HepG2 (cell line): ENCODE data around the gene FNBP1L. TPM values are rescaled to one million over a fixed set of nuclear protein-coding genes. Genes with fewer than 3 reads are reported as not detected.

Experiments used
- ATAC-seq: fragments of 200-7000 bp; cut with Tn5 transposase; 3 replicates; pipeline ENCODE4 v1.9.1; 2020; ENCODE audit warnings: mild to moderate bottlenecking, moderate library complexity
- BruUV-seq: library from RNA; stranded (reverse); fragments of 400-500 nt; replicated peaks from 2 replicates; lab custom pipeline; 2021; lab: Mats Ljungman, UMichigan
- CTCF ChIA-PET: fragments of 300-600 bp; formaldehyde crosslinking; extraction: SDS; loops from one replicate; lab custom pipeline; 2021; ENCODE audit warnings: low total read pairs, inconsistent platforms, low intra/inter-chr PET ratio; lab: Yijun Ruan, JAX
- POLR2A ChIA-PET: fragments of 350-600 bp; sonication (Branson Sonifier 250); formaldehyde crosslinking; loops from one replicate; lab custom pipeline; 2020; ENCODE audit warnings: antibody characterized with exemption, inconsistent platforms; lab: Yijun Ruan, JAX
- DNase-seq: peaks from one replicate; pipeline ENCODE4 v3.0.0-alpha.2; 2015; ENCODE audit warnings: low spot score
- FAIRE-seq: peaks from 3 replicates; lab custom pipeline; 2011; peaks lifted over from hg19 to GRCh38; lab: Jason Lieb, UNC
- H2AFZ ChIP-seq: one replicate; pipeline ENCODE4 v1.6.1; 2011; ENCODE audit warnings: low read length, inconsistent platforms
- H3K27ac ChIP-seq: fragments of 300-600 bp; 3 replicates; pipeline ENCODE4 v1.8.0; 2011; ENCODE audit warnings: mixed run types, mild to moderate bottlenecking, mixed read lengths, low read length, inconsistent platforms; ENCODE audit not compliant: insufficient read depth; ENCODE audit errors: extremely low read length
- H3K27me3 ChIP-seq, 2 experiments: fragments of 200-600 bp in 1 of 2; 2 replicates in 1 of 2; 3 replicates in 1 of 2; pipeline versions ENCODE4 v1.6.0 to v1.8.0; 2011; ENCODE audit warnings: low read length in 2 of 2, mild to moderate bottlenecking in 2 of 2, moderate library complexity in 2 of 2, inconsistent platforms in 1 of 2; ENCODE audit not compliant: insufficient read depth in 2 of 2, control insufficient read depth in 1 of 2
- H3K36me3 ChIP-seq, 2 experiments: fragments of 200-600 bp in 1 of 2; replicated peaks in 1 of 2; 2 replicates in 1 of 2; 3 replicates in 1 of 2; pipeline versions ENCODE4 v1.5.1 to v1.8.0; 2011; ENCODE audit warnings: low read length in 2 of 2, inconsistent platforms in 1 of 2; ENCODE audit not compliant: insufficient read depth in 2 of 2, control insufficient read depth in 1 of 2
- H3K4me1 ChIP-seq: 2 replicates; pipeline ENCODE4 v1.5.1; 2012; ENCODE audit warnings: low read length, inconsistent platforms; ENCODE audit not compliant: insufficient read depth
- H3K4me2 ChIP-seq: 2 replicates; pipeline ENCODE4 v1.6.0; 2011; ENCODE audit warnings: low read depth, low read length, inconsistent platforms
- H3K4me3 ChIP-seq, 3 experiments: fragments of 200-600 bp in 1 of 3; sonication (generic), shearing (Covaris generic) in 1 of 3; replicated peaks in 1 of 3; 2 replicates each; pipeline ENCODE4 v1.5.1; 2011 to 2016; ENCODE audit warnings: low read length in 3 of 3, inconsistent platforms in 2 of 3, low read depth in 2 of 3, mild to moderate bottlenecking in 2 of 3, control low read depth in 1 of 3, mixed read lengths in 1 of 3; ENCODE audit not compliant: insufficient read depth in 1 of 3
- H3K79me2 ChIP-seq: one replicate; pipeline ENCODE4 v1.6.1; 2011; ENCODE audit warnings: low read length, inconsistent platforms; ENCODE audit not compliant: insufficient read depth
- H3K9ac ChIP-seq: 2 replicates; pipeline ENCODE4 v1.6.0; 2011; ENCODE audit warnings: mild to moderate bottlenecking, low read depth, low read length, inconsistent platforms; ENCODE audit not compliant: insufficient read depth
- H3K9me3 ChIP-seq: 2 replicates; pipeline ENCODE4 v1.5.1; 2012; ENCODE audit warnings: mild to moderate bottlenecking, low read length
- H4K20me1 ChIP-seq: 2 replicates; pipeline ENCODE4 v1.6.0; 2011; ENCODE audit warnings: inconsistent platforms, mild to moderate bottlenecking, low read length, moderate library complexity; ENCODE audit not compliant: insufficient read depth
- AHR ChIP-seq: IDR thresholded peaks from 2 replicates; pipeline ENCODE4 v1.6.1; 2018; ENCODE audit warnings: missing genetic modification reagents, missing compliant biosample characterization
- BCL6 ChIP-seq: IDR thresholded peaks from 2 replicates; pipeline ENCODE4 v1.6.1; 2016; ENCODE audit warnings: missing genetic modification reagents, missing compliant biosample characterization
- DR1 ChIP-seq: sonication (generic); formaldehyde crosslinking; IDR thresholded peaks from 2 replicates; pipeline ENCODE4 v1.8.0; 2021; ENCODE audit warnings: mild to moderate bottlenecking, missing genetic modification reagents, inconsistent platforms
- GPBP1L1 ChIP-seq: sonication (generic); formaldehyde crosslinking; IDR thresholded peaks from 2 replicates; pipeline ENCODE4 v1.5.0; 2020; ENCODE audit warnings: mild to moderate bottlenecking, missing genetic modification reagents
- KDM6A ChIP-seq: IDR thresholded peaks from 2 replicates; pipeline ENCODE4 v1.6.1; 2016; ENCODE audit warnings: low read depth
- MEF2D ChIP-seq: sonication (generic); formaldehyde crosslinking; IDR thresholded peaks from 2 replicates; pipeline ENCODE4 v1.5.1; 2020; ENCODE audit warnings: mild to moderate bottlenecking, missing genetic modification reagents
- MIER2 ChIP-seq: IDR thresholded peaks from 2 replicates; pipeline ENCODE4 v1.6.1; 2016; ENCODE audit warnings: missing biosample characterization, missing genetic modification reagents
- SALL1 ChIP-seq: sonication (generic); formaldehyde crosslinking; IDR thresholded peaks from 2 replicates; pipeline ENCODE4 v1.8.0; 2022; ENCODE audit warnings: mild to moderate bottlenecking, missing genetic modification reagents
- SIX4 ChIP-seq: sonication (generic); formaldehyde crosslinking; IDR thresholded peaks from 2 replicates; pipeline ENCODE4 v1.4.0; 2020; ENCODE audit warnings: missing genetic modification reagents
- SP4 ChIP-seq: sonication (generic); formaldehyde crosslinking; IDR thresholded peaks from 2 replicates; pipeline ENCODE4 v1.8.1; 2023; ENCODE audit warnings: mild to moderate bottlenecking, missing genetic modification reagents
- STAG1 ChIP-seq: sonication (generic); formaldehyde crosslinking; IDR thresholded peaks from 2 replicates; pipeline ENCODE4 v1.4.0; 2020; ENCODE audit warnings: missing genetic modification reagents
- TRIM24 ChIP-seq: sonication (generic); formaldehyde crosslinking; IDR thresholded peaks from 2 replicates; pipeline ENCODE4 v1.8.0; 2022; ENCODE audit warnings: mild to moderate bottlenecking, missing genetic modification reagents
- WGBS: methylation state at CpG from one replicate; pipeline ENCODE4 v1.1.6; 2017; ENCODE audit warnings: low lambda C conversion rate; 5-methylcytosine and 5-hydroxymethylcytosine counted together
- in situ Hi-C: cut with HindIII; loops from 2 replicates; pipeline ENCODE4 v1.10.0; 2017; ENCODE audit warnings: low pct_unique_long_range_greater_than_20kb; ENCODE audit not compliant: extremely low pct_ligation_motif_present
- intact Hi-C: fragments of 100-400 bp; cut with micrococcal nuclease; formaldehyde crosslinking; loops from one replicate; pipeline ENCODE4 v1.10.0; 2022; ENCODE audit not compliant: unreplicated experiment
- polyA plus RNA-seq, 8 experiments: library from polyadenylated mRNA; depleted of rRNA in 3 of 8; stranded (reverse) in 7 of 8; unstranded in 1 of 8; fragments of >200 nt; fragmentation: Illumina TruSeq in 4 of 8; extraction: Trizol in 4 of 8; gene quantifications; 2 replicates each; pipeline versions ENCODE4 v1.2.1 to v1.2.3, GENCODE V29; 2011 to 2016; ENCODE audit warnings: low read depth in 4 of 8, missing spikeins in 1 of 8, mixed read lengths in 1 of 8; ENCODE audit not compliant: insufficient read depth in 1 of 8
- total RNA-seq, 5 experiments: library from RNA; depleted of rRNA; stranded (reverse); fragments of >200 nt; fragmentation: Illumina TruSeq; extraction: Trizol; gene quantifications; 2 replicates each; pipeline ENCODE4 v1.2.3, GENCODE V29; 2016; ENCODE audit warnings: low read depth in 1 of 5
- TF ChIP-seq, protein P1 (sequence below): IDR thresholded peaks from 2 replicates; pipeline ENCODE4 v1.6.1; 2016; ENCODE audit warnings: low read depth, borderline replicate concordance
- TF ChIP-seq, protein P2 (sequence below): sonication (generic); formaldehyde crosslinking; IDR thresholded peaks from 2 replicates; pipeline ENCODE4 v1.5.0; 2020; ENCODE audit warnings: mild to moderate bottlenecking, missing genetic modification reagents, moderate library complexity
- TF ChIP-seq, protein P3 (sequence below): sonication (generic); formaldehyde crosslinking; IDR thresholded peaks from 2 replicates; pipeline ENCODE4 v1.5.1; 2020; ENCODE audit warnings: mild to moderate bottlenecking, missing genetic modification reagents, moderate library complexity

FNBP1L gene
- total and polyA plus RNA-seq, 2 of the 13 experiments (the other 11 are each of a cell fraction or from before 2014, with no cell fraction given): 24.1 to 27.1 TPM

DNA sequence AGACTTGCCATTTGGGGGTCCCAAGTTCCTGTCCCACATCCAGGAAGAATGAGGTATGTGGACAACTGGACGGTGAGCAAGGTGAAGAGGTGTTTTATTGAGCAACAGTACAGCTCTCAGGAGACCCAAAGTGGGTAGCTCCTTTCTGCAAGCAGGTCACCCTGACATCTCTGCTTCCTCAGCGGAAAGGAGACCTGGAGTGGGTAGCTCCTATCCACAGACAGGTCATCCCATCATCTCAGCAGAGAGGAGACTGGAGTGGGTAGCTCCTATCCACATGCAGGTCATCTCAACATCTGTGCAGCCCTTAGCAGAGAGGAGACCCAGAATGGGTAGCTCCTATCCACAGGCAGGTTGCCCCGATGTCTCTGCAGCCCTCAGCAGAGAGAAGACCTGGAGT is 13.8 kb upstream of the FNBP1L start (continued):
- TF ChIP-seq AHR (CRISPR knock-in tag) (no peak), GPBP1L1 (no peak), DR1 (CRISPR knock-in tag) (no peak), SIX4 (CRISPR knock-in tag) (no peak), TRIM24 (CRISPR knock-in tag) (no peak), BCL6 (no peak)
- TF ChIP-seq, protein P1, sequence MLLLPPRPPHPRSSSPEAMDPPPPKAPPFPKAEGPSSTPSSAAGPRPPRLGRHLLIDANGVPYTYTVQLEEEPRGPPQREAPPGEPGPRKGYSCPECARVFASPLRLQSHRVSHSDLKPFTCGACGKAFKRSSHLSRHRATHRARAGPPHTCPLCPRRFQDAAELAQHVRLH (CRISPR knock-in tag): no peak

GRCh38 chr1:93434987-93435386 is 12.9 kb upstream of the FNBP1L start:
- Histone ChIP-seq H2AFZ (no peak overlapping the region), H3K9ac (no peak overlapping the region), H4K20me1 (no peaks in the 10 kb centered on the region), H3K36me3 (no peaks in the 10 kb centered on the region), H3K4me3 (no peak overlapping the region), H3K79me2 (no peaks in the 10 kb centered on the region), H3K9me3 (no peaks in the 10 kb centered on the region), H3K4me1 (peaks cover 18% of the 10 kb centered on the region), H3K27ac (no peak overlapping the region), H3K4me2 (no peak overlapping the region), H3K27me3 (no peaks in the 10 kb centered on the region; a peak in 1 of 5 replicates)
- ChIA-PET CTCF (no interaction called here), POLR2A (interaction anchor here (1.3 to 2.1 kb wide), 3 partner anchors 90 to 186 kb away, joined by 4 to 10 read pairs (median 9); partner anchors contain the start of gene DR1)
- DNase-seq: no peak
- in situ Hi-C loops (loop anchor here (10.0 kb wide), 1 partner anchor 390 kb away; no protein-coding TSS in a partner anchor), intact Hi-C loops (loop anchor here (5.0 kb wide), 1 partner anchor 133 kb away; no protein-coding TSS in a partner anchor)
- no TSS peak for BruUV-seq
- peak; percentile 75 for ATAC-seq
- 66% methylated on average over 3 of the region's 5 CpGs for WGBS
- FAIRE-seq: no peak
- TF ChIP-seq, protein P2, sequence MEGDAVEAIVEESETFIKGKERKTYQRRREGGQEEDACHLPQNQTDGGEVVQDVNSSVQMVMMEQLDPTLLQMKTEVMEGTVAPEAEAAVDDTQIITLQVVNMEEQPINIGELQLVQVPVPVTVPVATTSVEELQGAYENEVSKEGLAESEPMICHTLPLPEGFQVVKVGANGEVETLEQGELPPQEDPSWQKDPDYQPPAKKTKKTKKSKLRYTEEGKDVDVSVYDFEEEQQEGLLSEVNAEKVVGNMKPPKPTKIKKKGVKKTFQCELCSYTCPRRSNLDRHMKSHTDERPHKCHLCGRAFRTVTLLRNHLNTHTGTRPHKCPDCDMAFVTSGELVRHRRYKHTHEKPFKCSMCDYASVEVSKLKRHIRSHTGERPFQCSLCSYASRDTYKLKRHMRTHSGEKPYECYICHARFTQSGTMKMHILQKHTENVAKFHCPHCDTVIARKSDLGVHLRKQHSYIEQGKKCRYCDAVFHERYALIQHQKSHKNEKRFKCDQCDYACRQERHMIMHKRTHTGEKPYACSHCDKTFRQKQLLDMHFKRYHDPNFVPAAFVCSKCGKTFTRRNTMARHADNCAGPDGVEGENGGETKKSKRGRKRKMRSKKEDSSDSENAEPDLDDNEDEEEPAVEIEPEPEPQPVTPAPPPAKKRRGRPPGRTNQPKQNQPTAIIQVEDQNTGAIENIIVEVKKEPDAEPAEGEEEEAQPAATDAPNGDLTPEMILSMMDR (CRISPR knock-in tag): peak; percentile 41
- peak; percentile 36; the same call in 1 of the 2 replicates for TF ChIP-seq SALL1 (CRISPR knock-in tag)
- TF ChIP-seq MEF2D (CRISPR knock-in tag): peak; percentile 79; the same call in 1 of the 2 replicates
- peak; percentile 92 for TF ChIP-seq MIER2 (CRISPR knock-in tag)
- no peak for TF ChIP-seq SP4 (CRISPR knock-in tag)
- TF ChIP-seq KDM6A (CRISPR knock-in tag): no peak
- 0 out of 2 replicates have a peak, but pooled peaks have one; percentile 4 for TF ChIP-seq STAG1 (CRISPR knock-in tag)
- TF ChIP-seq, protein P3, sequence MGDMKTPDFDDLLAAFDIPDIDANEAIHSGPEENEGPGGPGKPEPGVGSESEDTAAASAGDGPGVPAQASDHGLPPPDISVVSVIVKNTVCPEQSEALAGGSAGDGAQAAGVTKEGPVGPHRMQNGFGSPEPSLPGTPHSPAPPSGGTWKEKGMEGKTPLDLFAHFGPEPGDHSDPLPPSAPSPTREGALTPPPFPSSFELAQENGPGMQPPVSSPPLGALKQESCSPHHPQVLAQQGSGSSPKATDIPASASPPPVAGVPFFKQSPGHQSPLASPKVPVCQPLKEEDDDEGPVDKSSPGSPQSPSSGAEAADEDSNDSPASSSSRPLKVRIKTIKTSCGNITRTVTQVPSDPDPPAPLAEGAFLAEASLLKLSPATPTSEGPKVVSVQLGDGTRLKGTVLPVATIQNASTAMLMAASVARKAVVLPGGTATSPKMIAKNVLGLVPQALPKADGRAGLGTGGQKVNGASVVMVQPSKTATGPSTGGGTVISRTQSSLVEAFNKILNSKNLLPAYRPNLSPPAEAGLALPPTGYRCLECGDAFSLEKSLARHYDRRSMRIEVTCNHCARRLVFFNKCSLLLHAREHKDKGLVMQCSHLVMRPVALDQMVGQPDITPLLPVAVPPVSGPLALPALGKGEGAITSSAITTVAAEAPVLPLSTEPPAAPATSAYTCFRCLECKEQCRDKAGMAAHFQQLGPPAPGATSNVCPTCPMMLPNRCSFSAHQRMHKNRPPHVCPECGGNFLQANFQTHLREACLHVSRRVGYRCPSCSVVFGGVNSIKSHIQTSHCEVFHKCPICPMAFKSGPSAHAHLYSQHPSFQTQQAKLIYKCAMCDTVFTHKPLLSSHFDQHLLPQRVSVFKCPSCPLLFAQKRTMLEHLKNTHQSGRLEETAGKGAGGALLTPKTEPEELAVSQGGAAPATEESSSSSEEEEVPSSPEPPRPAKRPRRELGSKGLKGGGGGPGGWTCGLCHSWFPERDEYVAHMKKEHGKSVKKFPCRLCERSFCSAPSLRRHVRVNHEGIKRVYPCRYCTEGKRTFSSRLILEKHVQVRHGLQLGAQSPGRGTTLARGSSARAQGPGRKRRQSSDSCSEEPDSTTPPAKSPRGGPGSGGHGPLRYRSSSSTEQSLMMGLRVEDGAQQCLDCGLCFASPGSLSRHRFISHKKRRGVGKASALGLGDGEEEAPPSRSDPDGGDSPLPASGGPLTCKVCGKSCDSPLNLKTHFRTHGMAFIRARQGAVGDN (CRISPR knock-in tag): peak; percentile 22; the same call in 1 of the 2 replicates
